ENCODE measurements around the gene MAP2K7.
A peak's percentile ranks its signal among the peaks of the same experiment; 100 is the strongest.

MAP2K7 gene

DNA sequence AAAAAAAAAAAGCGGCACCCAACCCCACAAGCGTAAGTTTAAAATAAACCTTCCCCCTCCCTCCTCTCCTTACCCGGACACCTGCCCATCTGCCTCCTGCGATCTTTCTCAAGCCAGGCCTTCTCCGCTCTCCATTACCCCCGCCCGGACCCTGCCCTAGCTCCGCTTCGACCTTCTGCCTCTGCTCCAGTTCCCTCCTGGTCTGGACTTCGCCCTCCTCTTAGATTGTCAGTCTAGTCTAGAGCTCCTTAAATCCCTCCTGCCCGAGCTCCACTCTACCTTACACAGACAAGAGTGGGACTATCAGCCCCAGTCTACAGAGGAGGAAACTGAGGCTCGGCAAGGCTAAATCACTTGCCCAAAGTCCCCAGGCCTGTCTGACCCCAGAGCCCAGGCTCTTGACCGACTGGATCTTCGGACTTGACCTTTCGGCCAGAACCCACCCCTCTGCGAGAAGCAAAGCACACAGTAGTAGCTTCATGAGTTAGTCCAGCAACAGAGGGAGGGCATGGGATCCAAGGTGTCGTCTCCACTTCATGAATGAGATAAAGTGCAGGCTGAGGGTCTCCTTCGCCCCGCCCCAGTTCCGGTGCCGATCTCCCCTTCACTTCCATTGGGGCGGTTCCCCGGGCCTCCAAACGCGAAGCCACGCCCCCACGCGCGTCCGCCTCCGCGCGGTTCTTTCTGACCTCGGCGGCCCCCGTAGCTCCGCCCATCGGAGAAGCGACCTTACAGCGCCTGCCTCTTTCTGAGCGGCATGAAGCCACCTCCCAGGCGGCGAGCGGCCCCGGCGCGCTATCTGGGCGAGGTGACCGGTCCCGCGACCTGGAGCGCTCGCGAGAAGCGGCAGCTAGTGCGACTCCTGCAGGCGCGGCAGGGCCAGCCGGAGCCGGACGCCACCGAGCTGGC is 16.2 kb downstream of the MAP2K7 start, which contains the start of gene SNAPC2:
TSS of gene SNAPC2 (plus strand) at position 729 of the 909 bp plus-strand sequence. CDS start at position 758, 29 bp downstream.
- FAIRE-seq (no peak), DNase-seq (ENCODE audit: insufficient read length) (peak; percentile 93)
- TF ChIP-seq POLR2A (IDR thresholded peaks at IDR 0.05; ENCODE audit: low read depth, low read length) (peak; percentile 57; the same call in 1 of the 2 replicates), POLR2AphosphoS5 (IDR thresholded peaks at IDR 0.05; ENCODE audit: low read depth, low read length) (no peak), TAF1 (IDR thresholded peaks at IDR 0.05; ENCODE audit: borderline replicate concordance, low read depth, low read length) (no peak)

DNA sequence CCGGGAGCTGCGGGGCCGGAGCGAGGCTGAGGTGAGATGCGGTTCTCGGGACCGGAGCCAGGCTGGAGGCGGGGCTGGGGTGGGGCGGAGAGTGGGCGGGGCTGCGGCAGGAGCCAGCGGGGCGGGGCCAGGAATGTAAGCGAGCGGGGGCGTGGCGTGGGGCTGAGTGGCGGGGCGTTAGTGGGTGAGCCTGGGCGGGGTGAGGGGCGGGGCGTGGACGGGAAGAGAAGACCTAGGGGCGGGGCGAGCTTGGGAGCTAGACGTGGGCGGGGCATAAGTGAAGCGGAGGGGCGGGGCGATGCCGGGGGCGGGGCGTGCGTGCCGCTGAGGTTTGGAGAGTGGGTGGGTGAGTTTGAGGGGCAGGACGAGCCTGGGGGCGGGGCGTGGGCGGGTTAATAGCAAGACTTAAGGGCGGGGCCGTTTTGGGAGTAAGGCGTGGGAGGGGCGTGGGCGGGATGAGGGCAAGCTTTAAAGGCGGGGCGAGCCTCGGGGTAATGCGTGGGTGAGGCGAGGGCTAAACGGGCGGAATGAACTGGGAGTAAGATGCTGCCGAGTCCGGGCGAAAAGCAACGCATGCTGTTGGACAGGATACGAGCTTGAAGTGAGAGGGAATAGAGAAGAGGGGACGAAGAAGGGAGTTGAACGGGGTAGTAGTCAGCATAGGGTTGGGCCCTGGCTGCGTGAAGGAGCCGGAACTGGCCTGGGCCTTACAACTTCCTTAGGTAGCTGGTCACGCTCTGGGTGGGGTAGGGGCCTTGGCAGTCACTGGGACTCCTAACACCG is 17.0 kb downstream of the MAP2K7 start:
- no peak for TF ChIP-seq POLR2AphosphoS5 (IDR thresholded peaks at IDR 0.05; ENCODE audit: low read depth, low read length)
- TF ChIP-seq TAF1 (IDR thresholded peaks at IDR 0.05; ENCODE audit: borderline replicate concordance, low read depth, low read length) = no peak
- TF ChIP-seq POLR2A (IDR thresholded peaks at IDR 0.05; ENCODE audit: low read depth, low read length) = no peak
- FAIRE-seq (peak; percentile 96), DNase-seq (ENCODE audit: insufficient read length) (peak; percentile 86)

DNA sequence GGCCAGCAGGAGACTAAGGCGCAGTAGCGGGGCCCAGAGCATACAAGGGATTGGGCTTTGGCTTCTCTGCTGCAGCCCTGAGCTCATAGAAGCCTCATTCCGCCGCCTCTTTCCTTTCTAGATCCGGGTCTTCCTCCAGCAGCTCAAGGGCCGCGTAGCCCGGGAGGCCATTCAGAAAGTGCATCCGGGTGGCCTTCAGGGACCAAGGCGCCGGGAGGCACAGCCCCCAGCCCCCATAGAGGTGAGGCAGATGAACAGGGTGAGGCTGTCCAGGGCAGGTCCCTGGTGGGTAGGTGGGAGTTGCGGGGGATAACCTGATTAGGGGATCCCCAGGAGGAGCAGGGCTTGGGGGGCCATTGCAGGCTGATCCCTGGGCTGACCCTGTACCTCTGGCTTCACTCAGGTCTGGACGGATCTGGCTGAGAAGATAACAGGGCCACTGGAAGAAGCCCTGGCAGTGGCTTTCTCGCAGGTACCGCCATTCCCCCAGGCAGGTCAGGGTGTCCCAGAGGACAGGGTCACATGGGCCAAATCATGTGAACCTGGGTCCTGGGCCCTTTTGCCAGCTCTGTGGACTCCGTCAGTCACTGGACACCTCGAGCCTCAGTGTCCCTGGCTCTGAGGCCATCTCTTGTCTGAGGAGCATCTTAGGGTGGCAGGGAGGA is 17.8 kb downstream of the MAP2K7 start:
- FAIRE-seq (no peak), DNase-seq (ENCODE audit: insufficient read length) (no peak)
- TF ChIP-seq POLR2A (IDR thresholded peaks at IDR 0.05; ENCODE audit: low read depth, low read length) (no peak), TAF1 (IDR thresholded peaks at IDR 0.05; ENCODE audit: borderline replicate concordance, low read depth, low read length) (no peak), POLR2AphosphoS5 (IDR thresholded peaks at IDR 0.05; ENCODE audit: low read depth, low read length) (no peak)

DNA sequence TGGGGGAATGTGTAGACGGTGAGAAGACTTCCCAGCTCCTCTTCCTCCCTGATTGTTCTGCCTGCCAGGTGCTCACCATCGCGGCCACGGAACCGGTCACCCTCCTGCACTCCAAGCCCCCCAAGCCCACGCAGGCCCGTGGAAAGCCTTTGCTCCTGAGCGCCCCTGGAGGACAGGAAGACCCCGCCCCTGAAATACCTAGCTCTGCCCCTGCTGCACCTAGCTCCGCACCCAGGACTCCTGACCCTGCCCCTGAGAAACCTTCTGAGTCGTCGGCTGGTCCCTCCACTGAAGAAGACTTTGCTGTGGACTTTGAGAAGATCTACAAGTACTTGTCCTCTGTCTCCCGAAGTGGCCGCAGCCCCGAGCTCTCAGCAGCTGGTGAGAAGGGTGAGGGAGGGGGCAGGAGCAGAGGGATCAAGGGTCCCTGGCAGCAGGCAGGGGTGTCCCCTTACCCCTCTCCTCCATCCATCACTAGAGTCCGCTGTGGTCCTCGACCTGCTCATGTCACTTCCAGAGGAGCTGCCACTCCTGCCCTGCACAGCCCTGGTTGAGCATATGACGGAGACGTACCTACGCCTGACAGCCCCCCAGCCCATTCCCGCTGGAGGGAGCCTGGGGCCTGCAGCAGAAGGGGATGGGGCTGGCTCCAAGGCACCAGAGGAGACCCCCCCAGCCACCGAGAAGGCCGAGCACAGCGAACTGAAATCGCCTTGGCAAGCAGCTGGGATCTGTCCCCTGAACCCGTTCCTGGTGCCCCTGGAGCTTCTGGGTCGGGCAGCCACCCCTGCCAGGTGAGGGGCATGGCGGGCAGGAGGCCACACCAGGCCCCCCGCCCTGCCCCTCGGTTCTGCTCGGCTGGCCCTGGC is 18.5 kb downstream of the MAP2K7 start:
- DNase-seq (ENCODE audit: insufficient read length) = no peak
- TF ChIP-seq POLR2A (IDR thresholded peaks at IDR 0.05; ENCODE audit: low read depth, low read length) (no peak), POLR2AphosphoS5 (IDR thresholded peaks at IDR 0.05; ENCODE audit: low read depth, low read length) (no peak), TAF1 (IDR thresholded peaks at IDR 0.05; ENCODE audit: borderline replicate concordance, low read depth, low read length) (no peak)
- FAIRE-seq = no peak

DNA sequence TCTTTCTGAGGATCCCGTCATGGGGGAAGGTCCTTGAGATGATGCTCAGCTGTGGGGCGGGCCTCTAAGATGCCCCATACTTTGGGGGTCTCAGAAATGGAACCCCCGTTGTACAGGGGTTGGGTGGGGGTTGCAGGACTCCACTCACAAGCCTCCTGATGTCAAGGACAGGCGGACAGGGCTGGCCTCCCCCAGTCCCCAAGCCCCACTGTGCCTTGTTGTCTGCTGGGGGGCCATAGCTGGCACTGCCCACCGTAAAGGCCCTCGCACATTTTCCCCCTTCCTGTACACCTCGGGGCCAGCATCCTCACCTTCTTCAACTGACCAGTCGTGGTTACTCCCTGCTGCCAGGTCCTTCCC is 19.1 kb downstream of the MAP2K7 start:
- no peak for DNase-seq (ENCODE audit: insufficient read length)
- FAIRE-seq = no peak
- TF ChIP-seq POLR2A (IDR thresholded peaks at IDR 0.05; ENCODE audit: low read depth, low read length) = no peak
- no peak for TF ChIP-seq TAF1 (IDR thresholded peaks at IDR 0.05; ENCODE audit: borderline replicate concordance, low read depth, low read length)
- no peak for TF ChIP-seq POLR2AphosphoS5 (IDR thresholded peaks at IDR 0.05; ENCODE audit: low read depth, low read length)

DNA sequence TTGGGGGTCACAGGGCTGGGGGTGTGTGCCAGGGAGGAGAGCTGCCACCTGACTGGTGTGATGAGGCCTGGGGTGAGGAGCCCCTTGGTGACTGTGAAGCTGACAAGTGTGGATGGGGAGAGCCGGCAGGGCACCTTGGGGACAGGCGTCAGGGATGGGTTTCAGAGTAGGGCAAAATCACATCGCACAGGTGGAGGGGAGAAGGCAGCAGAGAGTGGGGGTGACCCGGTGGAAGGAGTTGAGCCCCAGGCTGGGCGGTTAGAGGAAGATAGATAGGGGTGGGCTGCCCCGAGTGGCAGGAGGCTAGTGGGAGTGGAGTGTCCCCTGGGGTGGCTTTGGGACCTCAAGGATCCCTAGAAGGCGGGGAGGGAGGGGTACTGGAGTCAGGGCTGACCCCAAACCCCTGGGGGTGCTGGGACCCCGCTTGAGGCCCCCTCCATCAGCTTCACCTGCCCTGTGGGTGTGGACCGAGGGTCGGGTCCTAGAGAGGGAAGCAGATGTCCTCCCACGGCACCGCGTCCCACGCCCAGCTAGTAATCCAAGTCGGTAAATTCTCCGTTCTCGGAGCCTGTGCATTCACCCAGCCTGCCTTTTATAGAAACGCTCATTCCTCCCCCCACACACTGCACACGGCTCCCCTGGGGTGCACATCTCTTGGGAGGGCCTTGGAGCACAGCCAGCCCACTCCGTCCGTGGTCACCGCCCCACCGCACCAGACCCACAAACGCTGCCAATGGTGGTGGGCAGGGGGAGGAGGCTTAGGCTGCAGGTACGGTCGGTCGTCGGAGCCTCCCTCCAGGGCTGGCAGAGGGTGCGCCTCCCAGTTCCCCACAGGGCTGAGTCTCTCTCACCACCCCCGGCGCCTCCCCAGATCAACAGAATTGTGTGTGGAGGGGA is 19.9 kb downstream of the MAP2K7 start:
- TF ChIP-seq TAF1 (IDR thresholded peaks at IDR 0.05; ENCODE audit: borderline replicate concordance, low read depth, low read length) = no peak
- no peak for TF ChIP-seq POLR2A (IDR thresholded peaks at IDR 0.05; ENCODE audit: low read depth, low read length)
- no peak for TF ChIP-seq POLR2AphosphoS5 (IDR thresholded peaks at IDR 0.05; ENCODE audit: low read depth, low read length)
- FAIRE-seq = no peak
- DNase-seq (ENCODE audit: insufficient read length) = no peak

DNA sequence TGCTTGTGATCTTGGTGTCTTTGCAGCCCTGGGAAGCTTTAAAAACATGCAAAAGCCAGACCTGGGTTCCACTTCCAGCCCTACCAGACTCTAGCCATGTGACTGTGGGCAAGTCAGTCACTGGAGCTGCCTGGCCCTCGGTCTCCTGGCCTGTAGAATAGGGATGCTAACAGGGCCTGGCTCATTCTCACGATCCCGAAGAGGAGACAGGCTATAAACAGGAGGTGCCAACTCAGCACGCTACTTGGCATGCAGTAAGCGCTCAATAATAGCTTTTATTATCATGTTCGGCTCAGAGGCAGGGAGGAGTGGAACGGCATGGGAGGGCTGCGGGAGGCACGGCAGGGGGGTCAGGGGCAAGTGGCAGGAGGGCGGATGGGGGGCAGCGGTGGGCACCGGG is 20.6 kb downstream of the MAP2K7 start:
- FAIRE-seq (no peak), DNase-seq (ENCODE audit: insufficient read length) (no peak)
- no peak for TF ChIP-seq POLR2AphosphoS5 (IDR thresholded peaks at IDR 0.05; ENCODE audit: low read depth, low read length)
- TF ChIP-seq POLR2A (IDR thresholded peaks at IDR 0.05; ENCODE audit: low read depth, low read length) = no peak
- TF ChIP-seq TAF1 (IDR thresholded peaks at IDR 0.05; ENCODE audit: borderline replicate concordance, low read depth, low read length) = no peak

DNA sequence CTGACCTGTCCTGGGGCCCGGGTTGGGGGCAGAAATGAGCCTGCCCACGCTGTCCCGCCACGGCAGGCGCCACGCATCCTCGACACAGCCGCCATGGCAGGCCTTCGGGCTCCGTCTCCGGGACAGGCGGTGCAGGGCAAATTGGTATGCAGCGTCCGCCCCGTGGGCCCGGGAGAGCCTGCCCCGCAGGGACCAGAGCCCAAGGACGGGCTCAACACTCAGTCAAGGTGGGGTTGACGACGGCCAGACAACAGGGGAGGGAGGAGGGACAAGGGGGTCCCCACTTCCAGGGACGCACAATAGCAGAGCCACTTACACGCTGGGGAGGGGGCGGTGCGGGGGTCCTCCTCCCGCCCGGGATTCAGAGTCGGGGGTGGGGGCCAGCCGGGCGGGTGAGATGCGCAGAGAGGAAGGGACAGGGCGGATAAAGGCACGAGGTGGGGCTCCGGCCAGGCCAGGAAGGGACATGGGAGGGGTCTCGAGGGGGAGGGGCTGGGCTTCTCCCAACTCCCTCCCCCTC is 21.0 kb downstream of the MAP2K7 start:
- TF ChIP-seq POLR2AphosphoS5 (IDR thresholded peaks at IDR 0.05; ENCODE audit: low read depth, low read length) (no peak), TAF1 (IDR thresholded peaks at IDR 0.05; ENCODE audit: borderline replicate concordance, low read depth, low read length) (no peak), POLR2A (IDR thresholded peaks at IDR 0.05; ENCODE audit: low read depth, low read length) (no peak)
- FAIRE-seq = no peak
- DNase-seq (ENCODE audit: insufficient read length) = no peak

DNA sequence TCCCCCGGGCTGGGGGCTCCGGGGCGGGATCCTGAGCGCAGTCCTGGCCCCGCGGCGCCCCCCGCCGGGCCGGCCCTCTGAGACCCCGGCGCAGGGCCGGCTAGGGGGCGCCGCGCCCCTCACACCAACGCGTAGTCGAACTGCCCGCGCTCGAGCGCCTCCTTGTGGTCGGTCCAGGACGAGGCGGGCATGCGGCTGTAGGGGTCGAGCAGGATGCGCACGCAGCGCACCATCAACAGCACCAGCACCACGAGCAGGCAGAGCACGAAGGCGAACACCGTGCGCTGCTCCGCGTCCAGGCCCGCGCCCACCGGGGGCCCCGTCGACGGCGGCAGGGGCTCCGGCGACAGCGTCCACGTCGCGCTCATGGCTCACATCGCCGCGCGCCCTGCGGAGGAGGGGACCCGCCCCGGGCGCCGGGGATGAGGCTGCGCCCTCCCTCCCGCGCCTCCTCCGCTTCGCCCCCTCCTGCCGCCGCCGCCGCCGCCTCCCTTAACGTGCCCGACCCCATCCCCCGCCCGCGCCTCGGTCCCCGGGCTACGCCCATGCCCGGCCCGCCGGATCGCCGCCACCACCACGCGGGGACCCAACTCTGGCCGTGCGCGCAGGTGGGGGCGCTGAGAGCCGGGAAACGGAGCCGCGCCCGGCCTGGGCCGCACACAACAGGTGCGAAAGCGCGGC is 21.6 kb downstream of the MAP2K7 start:
- TF ChIP-seq POLR2A (IDR thresholded peaks at IDR 0.05; ENCODE audit: low read depth, low read length) (no peak), TAF1 (IDR thresholded peaks at IDR 0.05; ENCODE audit: borderline replicate concordance, low read depth, low read length) (no peak), POLR2AphosphoS5 (IDR thresholded peaks at IDR 0.05; ENCODE audit: low read depth, low read length) (no peak)
- peak; percentile 94 for FAIRE-seq
- peak; percentile 94 for DNase-seq (ENCODE audit: insufficient read length)
